ENCODE results near the gene PARP6.
"Not testable (repeated sequence)": the region's sequence is repeated elsewhere in the genome, so short reads cannot be mapped to it uniquely, and the experiment has no call there.

- TF ChIP-seq CTCF (optimal IDR thresholded peaks at IDR 0.05 in 1 of 3, IDR thresholded peaks at IDR 0.05 in 1 of 3, conservative IDR thresholded peaks at IDR 0.05 in 1 of 3; ENCODE audit: extremely low read depth in 1 of 3, insufficient read depth in 2 of 3, low read length in 3 of 3); EZH2 (IDR thresholded peaks at IDR 0.05; ENCODE audit: low read length): not testable (repeated sequence)
Measured at GRCh38 chr15:72275635-72276325, 3.4 kb upstream of the PARP6 start.

Measured in keratinocyte (primary cell).